K562 (cell line): ENCODE results near the gene ZDHHC5. TPM values are rescaled to one million over a fixed set of nuclear protein-coding genes. Genes with fewer than 3 reads are reported as not detected.

ENCODE experiments used
- ARID4B ChIP-seq: sonication (generic); formaldehyde crosslinking; IDR thresholded peaks from 2 replicates; pipeline ENCODE4 v1.8.0; 2022; ENCODE audit warnings: mild to moderate bottlenecking, missing genetic modification reagents
- CBX2 ChIP-seq: fragments of 200-600 bp; sonication (generic); IDR thresholded peaks from one replicate; pipeline ENCODE4 v1.6.1; 2012; ENCODE audit warnings: mild to moderate bottlenecking, low read length, inconsistent platforms; ENCODE audit not compliant: insufficient read depth, poor library complexity, severe bottlenecking
- FUS ChIP-seq: fragments of 200-400 bp; formaldehyde crosslinking; optimal IDR thresholded peaks from 2 replicates; pipeline ENCODE3; 2017; ENCODE audit warnings: low read depth, low read length
- HMGN3 ChIP-seq: IDR thresholded peaks from 2 replicates; pipeline ENCODE4 v1.6.1; 2011; ENCODE audit warnings: borderline replicate concordance, low read depth, mild to moderate bottlenecking, mixed read lengths, low read length; ENCODE audit not compliant: insufficient read length; ENCODE audit errors: extremely low read depth
- LCOR ChIP-seq: sonication (generic); formaldehyde crosslinking; IDR thresholded peaks from 2 replicates; pipeline ENCODE4 v1.8.0; 2022; ENCODE audit warnings: mild to moderate bottlenecking, missing genetic modification reagents
- MXD1 ChIP-seq: fragments of 250-450 bp; sonication (Bioruptor Pico); IDR thresholded peaks from 2 replicates; pipeline ENCODE4 v1.8.0; 2021; ENCODE audit warnings: borderline replicate concordance, mild to moderate bottlenecking, moderate library complexity; ENCODE audit not compliant: poor library complexity, severe bottlenecking
- NCOA2 ChIP-seq, 2 experiments: fragments of 450-650 bp; IDR thresholded peaks; 2 replicates each; pipeline ENCODE4 v1.6.1; 2018; ENCODE audit warnings: mild to moderate bottlenecking in 2 of 2, moderate library complexity in 1 of 2; ENCODE audit not compliant: partially characterized antibody in 2 of 2
- NCOA6 ChIP-seq: fragments of 450-650 bp; IDR thresholded peaks from 2 replicates; pipeline ENCODE4 v1.6.1; 2017; ENCODE audit warnings: mild to moderate bottlenecking
- PHF20 ChIP-seq: fragments of 450-650 bp; IDR thresholded peaks from 2 replicates; pipeline ENCODE4 v1.6.1; 2018; ENCODE audit not compliant: partially characterized antibody
- SIRT6 ChIP-seq: IDR thresholded peaks from one replicate; pipeline ENCODE4 v1.6.1; 2012; ENCODE audit warnings: low read depth, mild to moderate bottlenecking, control low read depth, inconsistent platforms, low read length, moderate library complexity
- SMARCC2 ChIP-seq: fragments of 450-650 bp; IDR thresholded peaks from 2 replicates; pipeline ENCODE4 v1.6.1; 2017; ENCODE audit warnings: antibody characterized with exemption, moderate library complexity, mild to moderate bottlenecking, low read depth
- SNIP1 ChIP-seq: fragments of 450-650 bp; IDR thresholded peaks from 2 replicates; pipeline ENCODE4 v1.7.1; 2017; ENCODE audit warnings: low read depth, mild to moderate bottlenecking
- TAF1 ChIP-seq: IDR thresholded peaks from 2 replicates; pipeline ENCODE4 v1.6.1; 2011; ENCODE audit warnings: mild to moderate bottlenecking, low read length, moderate library complexity; ENCODE audit not compliant: insufficient read depth, control insufficient read depth, severe bottlenecking; ENCODE audit errors: extremely low read depth
- U2AF1 ChIP-seq: fragments of 200-400 bp; formaldehyde crosslinking; optimal IDR thresholded peaks from 2 replicates; pipeline ENCODE3; 2017; ENCODE audit warnings: mild to moderate bottlenecking, low read depth, low read length, moderate library complexity
- ZFX ChIP-seq: sonication (generic); formaldehyde crosslinking; IDR thresholded peaks from 2 replicates; pipeline ENCODE4 v1.8.0; 2022; ENCODE audit warnings: mild to moderate bottlenecking, missing genetic modification reagents, moderate library complexity
- ZNF311 ChIP-seq: fragments of 250-450 bp; sonication (Bioruptor Pico); IDR thresholded peaks from 2 replicates; pipeline ENCODE4 v1.4.0; 2020; ENCODE audit warnings: mild to moderate bottlenecking, moderate library complexity
- ZNF609 ChIP-seq: sonication (generic); formaldehyde crosslinking; IDR thresholded peaks from 2 replicates; pipeline ENCODE4 v1.8.1; 2023; ENCODE audit warnings: missing genetic modification reagents, mild to moderate bottlenecking, borderline replicate concordance
- polyA plus RNA-seq, 8 experiments: library from polyadenylated mRNA; depleted of rRNA in 4 of 8; stranded (reverse) in 5 of 8; unstranded in 3 of 8; fragments of >200 nt; fragmentation: Nextera tagmentation in 2 of 8; fragmentation: Illumina TruSeq in 1 of 8; extraction: Ambion mirVana in 2 of 8; extraction: Trizol in 1 of 8; gene quantifications; 2 replicates each; pipeline versions ENCODE4 v1.2.1 to v1.2.3, GENCODE V29; 2011 to 2014; ENCODE audit warnings: inconsistent platforms in 1 of 8, missing spikeins in 1 of 8
- total RNA-seq, 7 experiments: library from RNA; depleted of rRNA in 6 of 7; stranded (reverse); fragments of >200 nt in 6 of 7; fragmentation: Illumina TruSeq in 2 of 7; extraction: Trizol in 2 of 7; gene quantifications; 2 replicates each; pipeline versions ENCODE4 v1.2.1 to v1.2.3, GENCODE V29; 2011 to 2021; ENCODE audit warnings: low replicate concordance in 1 of 7

Gene ZDHHC5
- total and polyA plus RNA-seq, 9 of the 15 experiments (the other 6 are each of a cell fraction or from before 2014, with no cell fraction given): 3.8 to 64.2 (median 35.9) TPM

- TF ChIP-seq ZNF609 (CRISPR knock-in tag) (no peak), LCOR (CRISPR knock-in tag) (0 out of 2 replicates have a peak, but pooled peaks have one; percentile 51), ARID4B (peak; percentile 86), SMARCC2 (no peak), SNIP1 (no peak), HMGN3 (peak; percentile 77), ZFX (CRISPR knock-in tag) (peak; percentile 79), CBX2 (no peak), NCOA2 (IDR thresholded peaks at IDR 0.05; ENCODE audit: partially characterized antibody in 2 of 2) (no peak), MXD1 (CRISPR knock-in tag) (no peak), PHF20 (peak; percentile 71), NCOA6 (no peak), TAF1 (peak; percentile 3), ZNF311 (CRISPR knock-in tag) (0 out of 2 replicates have a peak, but pooled peaks have one; percentile 44), FUS (no peak), U2AF1 (no peak), SIRT6 (no peak)
Observed at GRCh38 chr11:57657194-57658022, 10.5 kb upstream of the ZDHHC5 start, which contains the start of gene CLP1 (continued).
